A549 treated with CpdA at 1 μM for 4 hours (cell line): ENCODE results near the gene UGT1A8. TPM values are rescaled to one million over a fixed set of nuclear protein-coding genes. Genes with fewer than 3 reads are reported as not detected.

Source experiments
- total RNA-seq: library from RNA; stranded (reverse); fragments of 200-300 nt; extraction: Qiagen RNA extraction; gene quantifications from 5 replicates; pipeline ENCODE4 v1.2.3, GENCODE V29; 2022; ENCODE audit warnings: low read depth

UGT1A8 gene
- 0.03 to 0.08 TPM in 2 of 5 replicates, not detected in the others for total RNA-seq

GRCh38 chr2:233617476-233617875, at the start of gene UGT1A8:
TSS of gene UGT1A8 (plus strand) at chr2:233617633. CDS start at chr2:233617708, 75 bp downstream.

GRCh38 chr2:233636306-233636705, 18.9 kb downstream of the UGT1A8 start, which contains the start of gene UGT1A10:
TSS of gene UGT1A10 (plus strand) at chr2:233636448. CDS start at chr2:233636523, 75 bp downstream.

GRCh38 chr2:233671290-233672161, 54.1 kb downstream of the UGT1A8 start, which contains the start of gene UGT1A9:
TSS of gene UGT1A9 (plus strand) at chr2:233671898. CDS start at chr2:233671935, 37 bp downstream.

GRCh38 chr2:233681521-233682099, 64.2 kb downstream of the UGT1A8 start, which contains the start of gene UGT1A7:
TSS of gene UGT1A7 (plus strand) at chr2:233681901. CDS start at chr2:233681938, 37 bp downstream.

GRCh38 chr2:233692648-233693047, 75.2 kb downstream of the UGT1A8 start, which contains the start of gene UGT1A6:
TSS of gene UGT1A6 (plus strand) at chr2:233692890. CDS start at chr2:233693005, 115 bp downstream.

GRCh38 chr2:233712611-233713261, 95.3 kb downstream of the UGT1A8 start, which contains the start of gene UGT1A5:
TSS of gene UGT1A5 (plus strand) at chr2:233712907. CDS start at chr2:233712992, 85 bp downstream.

GRCh38 chr2:233718552-233718951, 101.1 kb downstream of the UGT1A8 start, which contains the start of gene UGT1A4:
TSS of gene UGT1A4 (plus strand) at chr2:233718736. CDS start at chr2:233718821, 85 bp downstream.

GRCh38 chr2:233728723-233729301, 111.4 kb downstream of the UGT1A8 start, which contains the start of gene UGT1A3:
TSS of gene UGT1A3 (plus strand) at chr2:233729042. CDS start at chr2:233729127, 85 bp downstream.

GRCh38 chr2:233760043-233760442, 142.6 kb downstream of the UGT1A8 start, which contains the start of gene UGT1A1:
TSS of gene UGT1A1 (plus strand) at chr2:233760270. CDS start at chr2:233760288, 18 bp downstream.

GRCh38 chr2:233778030-233778429, 160.6 kb downstream of the UGT1A8 start, which contains the start of gene MROH2A:
TSS of gene MROH2A (plus strand) at chr2:233778330. CDS start at chr2:233779359, 1,029 bp downstream.

Other genes starting within 250 kb of the UGT1A8 start
- gene USP40, start 50.9 kb upstream of the UGT1A8 start, total RNA-seq = 22.7 to 26.3 TPM (median 24.0 TPM) in 5 replicates
- 0.02 to 0.26 TPM (median 0.21 TPM) in 3 of 5 replicates, not detected in the others for gene UGT1A10, start 18.8 kb downstream of the UGT1A8 start, total RNA-seq
- gene UGT1A9, start 54.3 kb downstream of the UGT1A8 start, total RNA-seq = 4.0 to 6.7 TPM (median 4.7 TPM) in 5 replicates
- gene UGT1A7, start 64.3 kb downstream of the UGT1A8 start, total RNA-seq = 3.9 to 6.1 TPM (median 4.4 TPM) in 5 replicates
- 0.81 to 1.6 TPM (median 1.2 TPM) in 5 replicates for gene UGT1A6, start 75.3 kb downstream of the UGT1A8 start, total RNA-seq
- gene UGT1A5, start 95.3 kb downstream of the UGT1A8 start, total RNA-seq = not detected in 5 replicates
- 0.07 TPM in 1 of 5 replicates, not detected in the others for gene UGT1A4, start 101.1 kb downstream of the UGT1A8 start, total RNA-seq
- 0.08 to 0.23 TPM (median 0.13 TPM) in 3 of 5 replicates, not detected in the others for gene UGT1A3, start 111.4 kb downstream of the UGT1A8 start, total RNA-seq
- 0.65 to 1.3 TPM (median 0.71 TPM) in 5 replicates for gene UGT1A1, start 142.6 kb downstream of the UGT1A8 start, total RNA-seq
- gene MROH2A, start 160.7 kb downstream of the UGT1A8 start, total RNA-seq = 0.10 to 0.19 TPM (median 0.13 TPM) in 3 of 5 replicates, not detected in the others
- 76.9 to 99.6 TPM (median 81.6 TPM) in 5 replicates for gene HJURP, start 236.9 kb downstream of the UGT1A8 start, total RNA-seq